Muscle layer of duodenum (tissue), 2 donors: Measurements from ENCODE around the gene BCL11A.

Source experiments
- H3K27ac ChIP-seq: one replicate; pipeline ENCODE4 v1.7.0; 2013; ENCODE audit warnings: mild to moderate bottlenecking, low read length
- H3K27me3 ChIP-seq: one replicate; pipeline ENCODE4 v1.7.0; 2013; ENCODE audit warnings: low read depth, mild to moderate bottlenecking, control low read depth, low read length
- H3K36me3 ChIP-seq, 2 donors: one replicate each; pipeline ENCODE4 v1.7.0; 2013; ENCODE audit warnings: low read length in 2 of 2, control low read depth in 1 of 2, mild to moderate bottlenecking in 1 of 2; ENCODE audit not compliant: insufficient read depth in 2 of 2, control insufficient read depth in 1 of 2
- H3K4me1 ChIP-seq, 2 donors: one replicate each; pipeline ENCODE4 v1.7.0; 2013; ENCODE audit warnings: low read length in 2 of 2, mild to moderate bottlenecking in 2 of 2, control low read depth in 1 of 2, moderate library complexity in 1 of 2; ENCODE audit not compliant: insufficient read depth in 2 of 2, control insufficient read depth in 1 of 2
- H3K4me3 ChIP-seq, 2 donors: one replicate each; pipeline ENCODE4 v1.7.0; 2013; ENCODE audit warnings: low read length in 2 of 2, low read depth in 1 of 2, mild to moderate bottlenecking in 1 of 2
- H3K9me3 ChIP-seq, 2 donors: one replicate each; pipeline ENCODE4 v1.7.0; 2013; ENCODE audit warnings: low read length in 2 of 2, control low read depth in 1 of 2, mild to moderate bottlenecking in 1 of 2; ENCODE audit not compliant: control insufficient read depth in 1 of 2
- donor health status: healthy.

BCL11A gene

GRCh38 chr2:60513191-60513590 lies 40.3 kb downstream of the BCL11A start:
- Histone ChIP-seq H3K27ac (no peak overlapping the region), H3K9me3 (no peaks in the 10 kb centered on the region), H3K4me3 (no peak overlapping the region), H3K27me3 (no peaks in the 10 kb centered on the region), H3K36me3 (no peaks in the 10 kb centered on the region), H3K4me1 (peaks cover 5 to 7% of the 10 kb centered on the region in 2 donors)

GRCh38 chr2:60512641-60513040 lies 40.8 kb downstream of the BCL11A start:
- no peak overlapping the region for H3K27ac ChIP-seq
- no peaks in the 10 kb centered on the region for H3K9me3 ChIP-seq
- H3K27me3 ChIP-seq, result no peaks in the 10 kb centered on the region
- no peak overlapping the region for H3K4me3 ChIP-seq
- H3K36me3 ChIP-seq, result no peaks in the 10 kb centered on the region
- H3K4me1 ChIP-seq, result peaks cover 7% of the 10 kb centered on the region in 2 donors

- H3K27ac ChIP-seq, result no peak overlapping the region
- H3K4me3 ChIP-seq, result no peak overlapping the region
- no peaks in the 10 kb centered on the region for H3K9me3 ChIP-seq
- peaks cover 7% of the 10 kb centered on the region in 2 donors for H3K4me1 ChIP-seq
- H3K27me3 ChIP-seq, result no peaks in the 10 kb centered on the region
- H3K36me3 ChIP-seq, result no peaks in the 10 kb centered on the region
Observed at GRCh38 chr2:60512062-60512622, 41.3 kb downstream of the BCL11A start.

- Histone ChIP-seq H3K36me3 (no peaks in the 10 kb centered on the region), H3K4me1 (peaks cover 4 to 12% of the 10 kb centered on the region in 2 donors), H3K9me3 (no peaks in the 10 kb centered on the region), H3K4me3 (no peak overlapping the region), H3K27me3 (no peaks in the 10 kb centered on the region), H3K27ac (no peak overlapping the region)
Observed at GRCh38 chr2:60510713-60511112, 42.7 kb downstream of the BCL11A start.

- Histone ChIP-seq H3K27me3 (no peaks in the 10 kb centered on the region), H3K4me3 (no peak overlapping the region), H3K9me3 (no peaks in the 10 kb centered on the region), H3K4me1 (peaks cover 3 to 8% of the 10 kb centered on the region in 2 donors), H3K36me3 (no peaks in the 10 kb centered on the region), H3K27ac (no peak overlapping the region)
Observed at GRCh38 chr2:60509066-60509465, 44.4 kb downstream of the BCL11A start.

GRCh38 chr2:60508339-60508917 lies 45.0 kb downstream of the BCL11A start:
- Histone ChIP-seq H3K9me3 (no peaks in the 10 kb centered on the region), H3K4me1 (peaks cover 3 to 8% of the 10 kb centered on the region in 2 donors), H3K27ac (no peak overlapping the region), H3K4me3 (no peak overlapping the region), H3K36me3 (no peaks in the 10 kb centered on the region), H3K27me3 (no peaks in the 10 kb centered on the region)

GRCh38 chr2:60507211-60507965 lies 46.1 kb downstream of the BCL11A start:
- Histone ChIP-seq H3K4me1 (peaks cover 3 to 8% of the 10 kb centered on the region in 2 donors), H3K27ac (no peak overlapping the region), H3K36me3 (no peaks in the 10 kb centered on the region), H3K9me3 (no peaks in the 10 kb centered on the region), H3K27me3 (no peaks in the 10 kb centered on the region), H3K4me3 (no peak overlapping the region)

- H3K27ac ChIP-seq, result no peak overlapping the region
- H3K36me3 ChIP-seq, result no peaks in the 10 kb centered on the region
- H3K27me3 ChIP-seq, result no peaks in the 10 kb centered on the region
- H3K9me3 ChIP-seq, result no peaks in the 10 kb centered on the region
- H3K4me3 ChIP-seq, result no peak overlapping the region
- peaks cover 3 to 8% of the 10 kb centered on the region in 2 donors for H3K4me1 ChIP-seq
Observed at GRCh38 chr2:60505880-60506260, 47.6 kb downstream of the BCL11A start.

- Histone ChIP-seq H3K4me1 (peaks cover 3 to 8% of the 10 kb centered on the region in 2 donors), H3K9me3 (no peaks in the 10 kb centered on the region), H3K36me3 (no peaks in the 10 kb centered on the region), H3K4me3 (no peak overlapping the region), H3K27me3 (no peaks in the 10 kb centered on the region), H3K27ac (no peak overlapping the region)
Observed at GRCh38 chr2:60505240-60505879, 48.1 kb downstream of the BCL11A start.

- Histone ChIP-seq H3K4me1 (peaks cover 3 to 8% of the 10 kb centered on the region in 2 donors), H3K27ac (no peak overlapping the region), H3K9me3 (no peaks in the 10 kb centered on the region), H3K27me3 (no peaks in the 10 kb centered on the region), H3K36me3 (no peaks in the 10 kb centered on the region), H3K4me3 (no peak overlapping the region)
Observed at GRCh38 chr2:60504049-60504448, 49.4 kb downstream of the BCL11A start.

- Histone ChIP-seq H3K4me1 (peaks cover 3 to 4% of the 10 kb centered on the region in 2 donors), H3K27ac (no peak overlapping the region), H3K27me3 (no peaks in the 10 kb centered on the region), H3K36me3 (no peaks in the 10 kb centered on the region), H3K9me3 (no peaks in the 10 kb centered on the region), H3K4me3 (no peak overlapping the region)
Observed at GRCh38 chr2:60502144-60502543, 51.3 kb downstream of the BCL11A start.
